ENCODE measurements around the gene ALOX5AP.

- TF ChIP-seq POLR2AphosphoS5 (IDR thresholded peaks at IDR 0.05; ENCODE audit: low read depth, low read length), result no peak
- TF ChIP-seq TAF1 (IDR thresholded peaks at IDR 0.05; ENCODE audit: low read depth, low read length), result no peak
- TF ChIP-seq POLR2A (IDR thresholded peaks at IDR 0.05; ENCODE audit: low read depth, low read length), result no peak
- no peak for TF ChIP-seq SPI1 (IDR thresholded peaks at IDR 0.05; ENCODE audit: low read depth, low read length)
- TF ChIP-seq POU2F2 (IDR thresholded peaks at IDR 0.05; ENCODE audit: low read depth, low read length), result no peak
- no peak for TF ChIP-seq PAX5 (IDR thresholded peaks at IDR 0.05; ENCODE audit: insufficient read depth, low read length, severe bottlenecking)
These were observed 20.3 kb downstream of the ALOX5AP start for GRCh38 chr13:30755678-30756077.
